ENCODE results near the gene NKTR.

GRCh38 chr3:42662037-42662812 lies 61.7 kb downstream of the NKTR start:
- TF ChIP-seq CTCF (IDR thresholded peaks at IDR 0.05), result no peak
- no peak for TF ChIP-seq POLR2A (IDR thresholded peaks at IDR 0.05)

All from testis (tissue), 2 donors.